Caco-2 (cell line): Measurements from ENCODE around the gene TMC2. TPM values are rescaled to one million over a fixed set of nuclear protein-coding genes. Genes with fewer than 3 reads are reported as not detected.

Experiments
- BruUV-seq: library from RNA; stranded (reverse); fragments of 400-500 nt; replicated peaks from 2 replicates; lab custom pipeline; 2021; lab: Mats Ljungman, UMichigan
- CTCF ChIA-PET: fragments of 300-600 bp; sonication (Branson Sonifier 250); formaldehyde crosslinking; loops from one replicate; lab custom pipeline; 2022; ENCODE audit warnings: antibody characterized with exemption; lab: Charles Lee
- POLR2A ChIA-PET: fragments of 300-600 bp; sonication (Branson Sonifier 250); formaldehyde crosslinking; loops from one replicate; lab custom pipeline; 2022; ENCODE audit warnings: antibody characterized with exemption; lab: Charles Lee
- DNase-seq, 2 experiments: peaks; one replicate each; pipeline versions ENCODE4 v3.0.0 to v3.0.0-alpha.2; 2020 to 2022
- H3K27me3 ChIP-seq: replicated peaks from 2 replicates; pipeline ENCODE4 v1.6.0; 2011; ENCODE audit warnings: low read length; ENCODE audit not compliant: control insufficient read depth, insufficient read depth
- H3K36me3 ChIP-seq: 2 replicates; pipeline ENCODE4 v1.5.1; 2011; ENCODE audit warnings: low read length; ENCODE audit not compliant: control insufficient read depth, insufficient read depth
- H3K4me1 ChIP-seq: fragments of 250-450 bp; sonication (Bioruptor Pico); 2 replicates; pipeline ENCODE4 v1.5.1; 2020; ENCODE audit warnings: mild to moderate bottlenecking
- H3K4me3 ChIP-seq: 2 replicates; pipeline ENCODE4 v1.5.1; 2011; ENCODE audit warnings: low read depth, mild to moderate bottlenecking, control low read depth, low read length
- H3K9me3 ChIP-seq: fragments of 250-450 bp; sonication (Bioruptor Pico); 2 replicates; pipeline ENCODE4 v1.5.1; 2020; ENCODE audit warnings: mild to moderate bottlenecking, moderate library complexity
- H3K27ac Mint-ChIP-seq: one replicate; pipeline ENCODE4 v1.8.0; 2022; ENCODE audit warnings: mixed read lengths; ENCODE audit not compliant: unreplicated experiment
- H3K27me3 Mint-ChIP-seq: one replicate; pipeline ENCODE4 v1.8.0; 2022; ENCODE audit warnings: mixed read lengths; ENCODE audit not compliant: insufficient read depth, unreplicated experiment
- H3K36me3 Mint-ChIP-seq: one replicate; pipeline ENCODE4 v1.8.0; 2022; ENCODE audit warnings: mild to moderate bottlenecking, mixed read lengths; ENCODE audit not compliant: insufficient read depth, unreplicated experiment
- H3K4me1 Mint-ChIP-seq: one replicate; pipeline ENCODE4 v1.8.0; 2022; ENCODE audit warnings: low read depth, mixed read lengths; ENCODE audit not compliant: unreplicated experiment
- H3K4me3 Mint-ChIP-seq: one replicate; pipeline ENCODE4 v1.8.0; 2022; ENCODE audit warnings: mild to moderate bottlenecking, moderate library complexity, mixed read lengths; ENCODE audit not compliant: unreplicated experiment
- H3K9me3 Mint-ChIP-seq: one replicate; pipeline ENCODE4 v1.8.0; 2022; ENCODE audit warnings: mixed read lengths; ENCODE audit not compliant: unreplicated experiment
- CTCF ChIP-seq, 2 experiments: fragments of 200-600 bp in 1 of 2; IDR thresholded peaks; 1 replicate in 1 of 2; 2 replicates in 1 of 2; pipeline versions ENCODE4 v1.5.1 to v1.8.0; 2011 to 2022; ENCODE audit warnings: antibody characterized with exemption in 1 of 2, control low read depth in 1 of 2, inconsistent platforms in 1 of 2, low read depth in 1 of 2, low read length in 1 of 2, mild to moderate bottlenecking in 1 of 2, moderate library complexity in 1 of 2; ENCODE audit not compliant: insufficient read depth in 1 of 2, severe bottlenecking in 1 of 2, unreplicated experiment in 1 of 2
- intact Hi-C: fragments of 100-400 bp; cut with micrococcal nuclease; formaldehyde crosslinking; loops from one replicate; pipeline ENCODE4 v1.10.0; 2022; ENCODE audit not compliant: unreplicated experiment
- total RNA-seq: library from RNA; stranded (reverse); gene quantifications from 2 replicates; pipeline ENCODE4 v1.2.3, GENCODE V29; 2022

Gene TMC2
- total RNA-seq, 1 experiment from 2014 or later: not detected

- H3K4me1 Mint-ChIP-seq: peaks cover 10% of the 10 kb centered on the region
- H3K36me3 Mint-ChIP-seq: peaks cover 7% of the 10 kb centered on the region
- intact Hi-C loops: loop anchor here (2.0 to 5.0 kb wide), 2 partner anchors 38 to 143 kb away; partner anchors contain the start of genes NOP56 and SNRPB
- TF ChIP-seq CTCF (IDR thresholded peaks at IDR 0.05; ENCODE audit: insufficient read depth in 1 of 2, low read depth in 1 of 2, low read length in 1 of 2, severe bottlenecking in 1 of 2, unreplicated experiment in 1 of 2): no peak
- BruUV-seq: no TSS peak
- peaks cover 2% of the 10 kb centered on the region for H3K27me3 Mint-ChIP-seq
- Histone ChIP-seq H3K4me1 (peaks cover 13% of the 10 kb centered on the region), H3K4me3 (peak within 1 kb of the TSS; percentile 90), H3K27me3 (no peaks in the 10 kb centered on the region), H3K36me3 (no peaks in the 10 kb centered on the region), H3K9me3 (no peaks in the 10 kb centered on the region)
- ChIA-PET CTCF (interaction anchor here (0.6 to 1.3 kb wide), 3 partner anchors 13 to 35 kb away, joined by 3 to 5 read pairs (median 3); no protein-coding TSS in a partner anchor), POLR2A (interaction anchor here (0.6 to 3.1 kb wide), 2 partner anchors 38 to 90 kb away, joined by 4 to 11 read pairs; partner anchors contain the start of gene SNRPB)
- H3K4me3 Mint-ChIP-seq: peak within 1 kb of the TSS; percentile 88
- no peaks in the 10 kb centered on the region for H3K9me3 Mint-ChIP-seq
- peak within 1 kb of the TSS; percentile 92 for H3K27ac Mint-ChIP-seq
- peak; percentile 79 to 84 for DNase-seq
Measured at GRCh38 chr20:2508631-2509467, 27.5 kb upstream of the TMC2 start, which contains the start of gene ZNF343. ZNF343 (minus strand) TSS chr20:2508915; CDS start chr20:2493895, 15,020 bp downstream.

GRCh38 chr20:2509468-2509781 lies 26.9 kb upstream of the TMC2 start:
- H3K36me3 ChIP-seq: no peaks in the 10 kb centered on the region
- BruUV-seq: TSS peak; percentile 87
- intact Hi-C loops: loop anchor here (2.0 to 5.0 kb wide), 2 partner anchors 39 to 143 kb away; partner anchors contain the start of genes NOP56 and SNRPB
- H3K4me3 Mint-ChIP-seq: peak overlapping the region; percentile 88
- ChIA-PET POLR2A (interaction anchor here (3.1 kb wide), 1 partner anchor 39 kb away, joined by 11 read pairs; the partner anchor contains the start of gene SNRPB), CTCF (interaction anchor here (0.6 to 1.3 kb wide), 3 partner anchors 13 to 36 kb away, joined by 3 to 5 read pairs (median 3); no protein-coding TSS in a partner anchor)
- H3K36me3 Mint-ChIP-seq: peaks cover 7% of the 10 kb centered on the region
- H3K27me3 Mint-ChIP-seq: peaks cover 3% of the 10 kb centered on the region
- H3K4me1 Mint-ChIP-seq: peaks cover 10% of the 10 kb centered on the region
- H3K27me3 ChIP-seq: no peaks in the 10 kb centered on the region
- peaks cover 13% of the 10 kb centered on the region for H3K4me1 ChIP-seq
- H3K27ac Mint-ChIP-seq: peak overlapping the region; percentile 92
- peak overlapping the region; percentile 90 for H3K4me3 ChIP-seq
- no peaks in the 10 kb centered on the region for H3K9me3 ChIP-seq
- no peaks in the 10 kb centered on the region for H3K9me3 Mint-ChIP-seq
- no peak for TF ChIP-seq CTCF (IDR thresholded peaks at IDR 0.05; ENCODE audit: insufficient read depth in 1 of 2, low read depth in 1 of 2, low read length in 1 of 2, severe bottlenecking in 1 of 2, unreplicated experiment in 1 of 2)
- no peak for DNase-seq

DNA sequence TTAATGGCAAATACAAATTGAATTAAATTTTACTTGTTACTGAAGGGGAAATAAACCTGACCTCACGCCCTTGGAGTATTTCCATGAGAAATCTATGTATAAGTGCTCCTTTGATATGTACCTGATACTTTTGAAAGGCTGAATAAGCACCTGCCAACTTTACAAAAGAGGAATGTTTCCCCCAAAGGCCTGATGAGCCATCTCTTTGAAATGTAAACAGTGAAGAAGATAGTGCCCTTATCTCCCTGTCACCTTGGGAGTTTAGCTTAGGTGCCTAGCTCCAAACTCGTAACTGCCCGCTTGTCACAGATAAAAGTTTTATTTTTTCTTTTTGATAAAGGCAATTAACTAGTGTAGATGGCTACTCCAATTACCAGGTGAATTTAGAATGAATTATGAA lies 26.6 kb upstream of the TMC2 start:
- intact Hi-C loops: loop anchor here (2.0 to 5.0 kb wide), 2 partner anchors 39 to 143 kb away; partner anchors contain the start of genes NOP56 and SNRPB
- H3K36me3 ChIP-seq: no peaks in the 10 kb centered on the region
- Mint-ChIP-seq H3K36me3 (peaks cover 7% of the 10 kb centered on the region), H3K4me1 (peaks cover 10% of the 10 kb centered on the region), H3K4me3 (peak overlapping the region; percentile 88), H3K27ac (peak overlapping the region; percentile 92), H3K9me3 (no peaks in the 10 kb centered on the region), H3K27me3 (peaks cover 4% of the 10 kb centered on the region)
- CTCF ChIA-PET: interaction anchor here (0.6 to 1.3 kb wide), 3 partner anchors 12 to 36 kb away, joined by 3 to 5 read pairs (median 3); no protein-coding TSS in a partner anchor
- TF ChIP-seq CTCF (IDR thresholded peaks at IDR 0.05; ENCODE audit: insufficient read depth in 1 of 2, low read depth in 1 of 2, low read length in 1 of 2, severe bottlenecking in 1 of 2, unreplicated experiment in 1 of 2): no peak
- H3K4me3 ChIP-seq: peak overlapping the region; percentile 90
- BruUV-seq: no TSS peak
- H3K27me3 ChIP-seq: no peaks in the 10 kb centered on the region
- H3K9me3 ChIP-seq: no peaks in the 10 kb centered on the region
- peaks cover 13% of the 10 kb centered on the region for H3K4me1 ChIP-seq
- POLR2A ChIA-PET: interaction anchor here (3.1 kb wide), 1 partner anchor 39 kb away, joined by 11 read pairs; the partner anchor contains the start of gene SNRPB
- DNase-seq: peak in 1 of 2 experiments; percentile 24
